HG02870 (cell line): ENCODE measurements around the gene GAGE12H.
"Not testable (repeated sequence)": the region's sequence is repeated elsewhere in the genome, so short reads cannot be mapped to it uniquely, and the experiment has no call there.

Experiments used
- ATAC-seq: cut with Tn5 transposase; IDR thresholded peaks from one replicate; pipeline ENCODE4 v1.9.1; 2021; ENCODE audit warnings: mild to moderate bottlenecking, moderate library complexity; ENCODE audit not compliant: unreplicated experiment

Gene GAGE12H, protein sequence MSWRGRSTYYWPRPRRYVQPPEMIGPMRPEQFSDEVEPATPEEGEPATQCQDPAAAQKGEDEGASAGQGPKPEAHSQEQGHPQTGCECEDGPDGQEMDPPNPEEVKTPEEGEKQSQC

DNA sequence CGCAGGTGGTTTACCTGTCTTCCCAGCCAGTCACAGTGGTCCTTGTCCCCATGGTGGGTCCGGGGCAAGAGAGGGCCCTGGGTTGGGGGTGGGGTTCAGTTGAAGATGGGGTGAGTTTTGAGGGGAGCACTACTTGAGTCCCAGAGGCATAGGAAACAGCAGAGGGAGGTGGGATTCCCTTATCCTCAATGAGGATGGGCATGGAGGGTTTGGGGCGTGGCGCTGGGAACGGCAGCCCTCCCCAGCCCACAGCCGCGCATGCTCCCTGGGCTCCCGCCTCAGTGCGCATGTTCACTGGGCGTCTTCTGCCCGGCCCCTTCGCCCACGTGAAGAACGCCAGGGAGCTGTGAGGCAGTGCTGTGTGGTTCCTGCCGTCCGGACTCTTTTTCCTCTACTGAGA is at the start of gene GAGE12H:
Gene GAGE12H (plus strand): TSS at position 301 of the 400 bp plus-strand sequence. CDS start 1,155 bp downstream, outside the sequence.
- ATAC-seq: not testable (repeated sequence)

DNA sequence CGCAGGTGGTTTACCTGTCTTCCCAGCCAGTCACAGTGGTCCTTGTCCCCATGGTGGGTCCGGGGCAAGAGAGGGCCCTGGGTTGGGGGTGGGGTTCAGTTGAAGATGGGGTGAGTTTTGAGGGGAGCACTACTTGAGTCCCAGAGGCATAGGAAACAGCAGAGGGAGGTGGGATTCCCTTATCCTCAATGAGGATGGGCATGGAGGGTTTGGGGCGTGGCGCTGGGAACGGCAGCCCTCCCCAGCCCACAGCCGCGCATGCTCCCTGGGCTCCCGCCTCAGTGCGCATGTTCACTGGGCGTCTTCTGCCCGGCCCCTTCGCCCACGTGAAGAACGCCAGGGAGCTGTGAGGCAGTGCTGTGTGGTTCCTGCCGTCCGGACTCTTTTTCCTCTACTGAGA is 47.9 kb upstream of the GAGE12H start, which contains the start of gene GAGE12C:
Gene GAGE12C (plus strand): TSS at position 301 of the 400 bp plus-strand sequence. CDS start 1,155 bp downstream, outside the sequence.
- not testable (repeated sequence) for ATAC-seq

DNA sequence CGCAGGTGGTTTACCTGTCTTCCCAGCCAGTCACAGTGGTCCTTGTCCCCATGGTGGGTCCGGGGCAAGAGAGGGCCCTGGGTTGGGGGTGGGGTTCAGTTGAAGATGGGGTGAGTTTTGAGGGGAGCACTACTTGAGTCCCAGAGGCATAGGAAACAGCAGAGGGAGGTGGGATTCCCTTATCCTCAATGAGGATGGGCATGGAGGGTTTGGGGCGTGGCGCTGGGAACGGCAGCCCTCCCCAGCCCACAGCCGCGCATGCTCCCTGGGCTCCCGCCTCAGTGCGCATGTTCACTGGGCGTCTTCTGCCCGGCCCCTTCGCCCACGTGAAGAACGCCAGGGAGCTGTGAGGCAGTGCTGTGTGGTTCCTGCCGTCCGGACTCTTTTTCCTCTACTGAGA is 38.3 kb upstream of the GAGE12H start, which contains the start of gene GAGE12D:
Gene GAGE12D (plus strand): TSS at position 301 of the 400 bp plus-strand sequence. CDS start 1,155 bp downstream, outside the sequence.
- not testable (repeated sequence) for ATAC-seq

DNA sequence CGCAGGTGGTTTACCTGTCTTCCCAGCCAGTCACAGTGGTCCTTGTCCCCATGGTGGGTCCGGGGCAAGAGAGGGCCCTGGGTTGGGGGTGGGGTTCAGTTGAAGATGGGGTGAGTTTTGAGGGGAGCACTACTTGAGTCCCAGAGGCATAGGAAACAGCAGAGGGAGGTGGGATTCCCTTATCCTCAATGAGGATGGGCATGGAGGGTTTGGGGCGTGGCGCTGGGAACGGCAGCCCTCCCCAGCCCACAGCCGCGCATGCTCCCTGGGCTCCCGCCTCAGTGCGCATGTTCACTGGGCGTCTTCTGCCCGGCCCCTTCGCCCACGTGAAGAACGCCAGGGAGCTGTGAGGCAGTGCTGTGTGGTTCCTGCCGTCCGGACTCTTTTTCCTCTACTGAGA is 28.8 kb upstream of the GAGE12H start, which contains the start of gene GAGE12E:
Gene GAGE12E (plus strand): TSS at position 301 of the 400 bp plus-strand sequence. CDS start 1,155 bp downstream, outside the sequence.
- not testable (repeated sequence) for ATAC-seq

DNA sequence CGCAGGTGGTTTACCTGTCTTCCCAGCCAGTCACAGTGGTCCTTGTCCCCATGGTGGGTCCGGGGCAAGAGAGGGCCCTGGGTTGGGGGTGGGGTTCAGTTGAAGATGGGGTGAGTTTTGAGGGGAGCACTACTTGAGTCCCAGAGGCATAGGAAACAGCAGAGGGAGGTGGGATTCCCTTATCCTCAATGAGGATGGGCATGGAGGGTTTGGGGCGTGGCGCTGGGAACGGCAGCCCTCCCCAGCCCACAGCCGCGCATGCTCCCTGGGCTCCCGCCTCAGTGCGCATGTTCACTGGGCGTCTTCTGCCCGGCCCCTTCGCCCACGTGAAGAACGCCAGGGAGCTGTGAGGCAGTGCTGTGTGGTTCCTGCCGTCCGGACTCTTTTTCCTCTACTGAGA is 19.2 kb upstream of the GAGE12H start, which contains the start of gene GAGE12F:
Gene GAGE12F (plus strand): TSS at position 301 of the 400 bp plus-strand sequence. CDS start 1,155 bp downstream, outside the sequence.
- ATAC-seq: not testable (repeated sequence)

DNA sequence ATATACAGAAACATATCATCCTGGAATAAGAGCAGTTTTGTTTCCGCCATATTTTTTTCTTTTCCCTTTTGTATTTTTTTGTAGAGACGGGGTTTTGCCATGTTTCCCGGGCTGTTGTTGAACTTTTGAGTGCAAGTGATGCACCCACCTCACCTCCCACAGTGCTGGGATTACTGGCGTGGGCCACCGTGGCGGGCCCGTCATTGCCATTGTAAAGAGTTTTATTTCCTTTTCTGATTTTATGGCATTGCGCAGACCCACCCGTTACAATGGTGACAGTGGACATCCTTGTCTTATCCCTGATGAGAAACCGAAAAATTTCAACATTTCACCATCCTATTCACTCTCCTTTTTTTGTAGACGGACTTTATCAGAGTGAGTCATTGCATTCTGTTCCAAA is 11.0 kb upstream of the GAGE12H start:
- not testable (repeated sequence) for ATAC-seq

DNA sequence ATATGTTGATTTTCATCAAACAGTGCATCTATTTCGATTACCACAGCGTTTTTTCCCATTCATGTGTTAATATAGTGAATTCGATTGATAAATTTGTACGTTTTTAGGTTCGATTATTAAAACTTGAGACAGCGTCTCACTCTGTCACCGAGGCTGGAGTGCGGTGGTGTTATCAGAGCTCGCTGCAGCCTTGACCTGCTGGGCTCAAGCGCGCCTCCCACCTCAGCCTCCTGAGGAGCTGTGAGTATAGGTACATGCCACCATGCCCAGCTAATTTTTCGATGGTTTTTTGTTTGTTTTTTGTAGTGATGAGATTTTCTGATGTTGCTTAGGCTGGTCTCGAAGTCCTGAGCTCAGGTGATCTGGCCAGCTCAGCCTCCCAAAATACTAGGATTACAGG is 10.6 kb upstream of the GAGE12H start:
- not testable (repeated sequence) for ATAC-seq

DNA sequence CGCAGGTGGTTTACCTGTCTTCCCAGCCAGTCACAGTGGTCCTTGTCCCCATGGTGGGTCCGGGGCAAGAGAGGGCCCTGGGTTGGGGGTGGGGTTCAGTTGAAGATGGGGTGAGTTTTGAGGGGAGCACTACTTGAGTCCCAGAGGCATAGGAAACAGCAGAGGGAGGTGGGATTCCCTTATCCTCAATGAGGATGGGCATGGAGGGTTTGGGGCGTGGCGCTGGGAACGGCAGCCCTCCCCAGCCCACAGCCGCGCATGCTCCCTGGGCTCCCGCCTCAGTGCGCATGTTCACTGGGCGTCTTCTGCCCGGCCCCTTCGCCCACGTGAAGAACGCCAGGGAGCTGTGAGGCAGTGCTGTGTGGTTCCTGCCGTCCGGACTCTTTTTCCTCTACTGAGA is 9.6 kb upstream of the GAGE12H start, which contains the start of gene GAGE12G:
Gene GAGE12G (plus strand): TSS at position 301 of the 400 bp plus-strand sequence. CDS start 1,155 bp downstream, outside the sequence.
- not testable (repeated sequence) for ATAC-seq

DNA sequence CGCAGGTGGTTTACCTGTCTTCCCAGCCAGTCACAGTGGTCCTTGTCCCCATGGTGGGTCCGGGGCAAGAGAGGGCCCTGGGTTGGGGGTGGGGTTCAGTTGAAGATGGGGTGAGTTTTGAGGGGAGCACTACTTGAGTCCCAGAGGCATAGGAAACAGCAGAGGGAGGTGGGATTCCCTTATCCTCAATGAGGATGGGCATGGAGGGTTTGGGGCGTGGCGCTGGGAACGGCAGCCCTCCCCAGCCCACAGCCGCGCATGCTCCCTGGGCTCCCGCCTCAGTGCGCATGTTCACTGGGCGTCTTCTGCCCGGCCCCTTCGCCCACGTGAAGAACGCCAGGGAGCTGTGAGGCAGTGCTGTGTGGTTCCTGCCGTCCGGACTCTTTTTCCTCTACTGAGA is 9.4 kb downstream of the GAGE12H start, which contains the start of gene GAGE2A:
Gene GAGE2A (plus strand): TSS at position 301 of the 400 bp plus-strand sequence. CDS start 1,155 bp downstream, outside the sequence.
- not testable (repeated sequence) for ATAC-seq

DNA sequence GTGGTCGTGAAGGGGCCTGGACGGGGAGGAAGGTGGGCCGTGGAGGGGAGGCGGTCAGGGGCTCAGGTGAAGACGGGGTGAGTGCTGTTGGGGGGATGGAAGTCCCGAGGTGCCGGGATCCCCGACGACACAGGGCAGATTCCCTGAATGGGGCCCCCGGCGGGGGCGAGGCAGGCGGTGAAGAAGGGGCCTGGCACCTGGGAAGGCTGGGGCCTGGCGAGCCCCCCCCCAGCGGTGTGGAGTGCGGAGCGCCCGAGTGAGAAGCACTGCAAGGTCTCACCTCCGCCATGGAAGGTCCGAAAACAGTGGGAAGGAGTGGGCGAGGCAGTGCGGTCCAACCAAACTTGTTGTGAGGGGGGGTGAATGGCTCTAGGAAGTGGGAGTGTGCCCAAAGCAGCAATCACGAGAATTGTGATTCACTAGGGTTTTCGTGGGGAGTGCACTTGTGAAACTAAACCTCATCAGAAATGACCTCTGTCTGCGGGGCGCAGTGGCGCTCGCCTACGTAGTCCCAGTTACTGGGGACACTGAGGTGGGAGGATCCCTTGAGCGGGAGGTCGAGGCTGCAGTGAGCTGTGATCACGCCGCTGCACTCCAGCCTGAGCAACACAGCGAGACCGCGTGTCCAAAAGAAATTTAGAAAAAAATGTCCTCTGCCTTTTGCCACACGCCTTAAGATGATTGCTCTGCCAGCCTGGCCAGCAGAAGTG is 10.2 kb downstream of the GAGE12H start:
- ATAC-seq: not testable (repeated sequence)

DNA sequence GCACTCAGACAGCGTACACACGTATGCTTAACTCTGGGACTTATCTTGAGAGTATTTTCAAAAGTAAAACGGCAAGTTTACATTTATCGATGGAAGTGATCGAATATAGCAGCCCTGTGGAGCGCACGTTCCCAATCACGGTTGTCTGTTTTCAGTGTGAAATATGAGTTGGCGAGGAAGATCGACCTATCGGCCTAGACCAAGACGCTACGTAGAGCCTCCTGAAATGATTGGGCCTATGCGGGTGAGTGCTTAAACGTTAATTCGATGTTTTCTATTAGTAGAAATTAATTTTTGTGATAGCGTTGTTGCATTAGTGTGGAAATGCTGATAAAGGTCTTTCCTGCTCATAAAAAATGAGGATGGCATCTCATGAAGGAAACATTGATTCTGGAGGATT is 10.7 kb downstream of the GAGE12H start:
- ATAC-seq: not testable (repeated sequence)

DNA sequence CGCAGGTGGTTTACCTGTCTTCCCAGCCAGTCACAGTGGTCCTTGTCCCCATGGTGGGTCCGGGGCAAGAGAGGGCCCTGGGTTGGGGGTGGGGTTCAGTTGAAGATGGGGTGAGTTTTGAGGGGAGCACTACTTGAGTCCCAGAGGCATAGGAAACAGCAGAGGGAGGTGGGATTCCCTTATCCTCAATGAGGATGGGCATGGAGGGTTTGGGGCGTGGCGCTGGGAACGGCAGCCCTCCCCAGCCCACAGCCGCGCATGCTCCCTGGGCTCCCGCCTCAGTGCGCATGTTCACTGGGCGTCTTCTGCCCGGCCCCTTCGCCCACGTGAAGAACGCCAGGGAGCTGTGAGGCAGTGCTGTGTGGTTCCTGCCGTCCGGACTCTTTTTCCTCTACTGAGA is 19.0 kb downstream of the GAGE12H start, which contains the start of gene GAGE1:
Gene GAGE1 (plus strand): TSS at position 301 of the 400 bp plus-strand sequence. CDS start 1,155 bp downstream, outside the sequence.
- ATAC-seq: not testable (repeated sequence)

DNA sequence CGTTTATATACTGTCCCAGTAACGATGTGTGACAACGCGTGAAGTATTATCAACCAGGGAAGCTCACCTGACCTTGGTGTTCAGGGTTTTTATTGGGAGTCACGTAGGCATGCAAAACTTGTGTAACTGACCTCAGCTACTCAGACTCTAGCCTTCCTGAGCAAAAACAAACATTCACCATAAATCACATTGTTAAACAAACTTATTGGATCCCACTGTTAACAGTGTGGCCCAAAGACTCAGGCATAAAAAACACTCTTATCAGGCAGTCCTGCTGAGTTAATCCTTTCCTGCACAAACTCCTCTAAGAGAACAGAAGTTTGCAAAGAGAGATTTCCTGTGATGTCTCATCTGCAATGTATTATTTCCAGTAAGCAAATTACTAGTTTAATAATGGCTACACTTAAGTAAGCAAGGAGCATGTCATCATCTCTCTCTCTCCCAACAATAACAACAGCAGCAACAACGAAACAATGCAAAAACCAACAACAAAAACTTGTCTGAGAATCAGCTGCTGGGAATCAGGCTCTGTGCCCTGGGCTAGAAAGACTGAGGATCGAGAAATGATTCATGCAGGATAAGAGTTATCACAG is 31.1 kb downstream of the GAGE12H start:
- ATAC-seq: no peak

DNA sequence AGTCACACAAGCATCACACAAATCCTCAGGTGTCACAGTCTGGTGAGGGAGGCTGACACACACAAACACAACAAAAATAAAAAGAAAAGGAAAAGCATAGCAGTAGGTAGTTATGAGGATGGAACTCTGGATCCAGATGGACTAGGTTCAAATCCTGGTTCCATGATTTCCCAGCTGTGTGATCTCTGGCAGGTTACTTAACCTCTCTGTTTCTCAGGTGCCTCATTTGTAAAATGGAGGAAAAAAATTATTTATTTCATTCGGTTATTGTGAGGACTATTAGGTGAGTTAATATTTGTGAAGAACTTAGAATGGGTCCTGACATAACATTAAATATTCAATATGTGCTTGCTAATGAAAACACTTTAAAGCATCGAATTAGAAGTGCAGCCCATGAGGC is 38.8 kb downstream of the GAGE12H start:
- ATAC-seq: no peak

DNA sequence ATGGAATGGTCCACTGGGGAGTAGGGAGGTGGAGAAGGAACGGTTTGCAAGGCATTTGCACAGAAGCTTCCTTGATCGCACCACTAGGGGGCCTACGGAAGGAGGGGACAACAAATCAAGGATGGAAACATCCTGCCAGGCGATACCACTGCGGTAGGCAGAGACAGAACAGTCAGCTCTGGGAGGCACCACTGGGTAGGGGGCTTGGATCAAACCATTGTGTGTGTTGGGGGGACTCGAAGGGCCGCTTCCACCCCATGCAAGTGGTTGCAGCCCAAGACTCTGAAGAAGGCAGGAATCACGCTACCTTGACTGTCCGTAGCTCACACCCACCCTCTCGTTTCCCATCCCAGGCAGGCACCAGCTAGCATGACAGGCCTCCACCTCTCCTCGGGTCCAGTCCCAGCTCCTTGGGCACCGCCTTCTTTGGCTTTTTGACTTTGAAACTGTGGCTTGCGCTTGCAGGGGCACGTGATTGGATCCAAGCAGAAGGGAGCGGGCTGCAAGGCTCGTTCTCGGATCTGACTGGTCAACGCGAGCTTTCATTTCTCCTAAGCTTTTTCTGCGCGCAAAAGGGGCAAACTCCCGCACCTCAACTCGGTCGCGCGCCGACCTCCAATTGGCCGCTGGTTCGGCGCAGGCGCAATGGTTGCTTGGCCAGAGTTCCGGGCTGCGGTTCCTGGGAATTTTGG is 47.5 kb downstream of the GAGE12H start:
- ATAC-seq: no peak
